ENCODE results near the gene EXD3. TPM values are rescaled to one million over a fixed set of nuclear protein-coding genes. Genes with fewer than 3 reads are reported as not detected.

The EXD3 gene
- total RNA-seq, 2 experiments from 2014 or later: 8.1 to 9.0 TPM

GRCh38 chr9:137397675-137398423, 25.1 kb downstream of the EXD3 start:
- no peak overlapping the region for H3K4me3 Mint-ChIP-seq
- peaks cover 20% of the 10 kb centered on the region for H3K4me1 Mint-ChIP-seq (ENCODE audit: low read depth)
- no peaks in the 10 kb centered on the region for H3K27me3 Mint-ChIP-seq
- intact Hi-C loops (cut with micrococcal nuclease): no loop called here
- peaks cover 7% of the 10 kb centered on the region for H3K36me3 Mint-ChIP-seq (ENCODE audit: low read depth)
- ChIA-PET CTCF (interaction anchor here (1.0 to 1.2 kb wide), 2 partner anchors 10 to 95 kb away, joined by 4 read pairs; no protein-coding TSS in a partner anchor), POLR2A (interaction anchor here (0.7 kb wide), 1 partner anchor 11 kb away, joined by 3 read pairs; no protein-coding TSS in a partner anchor)
- ATAC-seq (peak; percentile 90), DNase-seq (peak; percentile 60)
- no peaks in the 10 kb centered on the region for H3K9me3 Mint-ChIP-seq
- H3K27ac Mint-ChIP-seq: peak overlapping the region; percentile 56
- TF ChIP-seq CTCF (IDR thresholded peaks at IDR 0.05): no peak

GRCh38 chr9:137396634-137397367, 26.2 kb downstream of the EXD3 start:
- H3K9me3 Mint-ChIP-seq: no peaks in the 10 kb centered on the region
- H3K4me3 Mint-ChIP-seq: no peak overlapping the region
- peaks cover 20% of the 10 kb centered on the region for H3K4me1 Mint-ChIP-seq (ENCODE audit: low read depth)
- TF ChIP-seq CTCF (IDR thresholded peaks at IDR 0.05): no peak
- H3K36me3 Mint-ChIP-seq (ENCODE audit: low read depth): no peaks in the 10 kb centered on the region
- DNase-seq (no peak), ATAC-seq (no peak)
- peak overlapping the region; percentile 56 for H3K27ac Mint-ChIP-seq
- POLR2A ChIA-PET: interaction anchor here (0.7 to 1.0 kb wide), 2 partner anchors 10 to 27 kb away, joined by 3 read pairs; partner anchors contain the start of genes EXD3 and NOXA1
- CTCF ChIA-PET: interaction anchor here (1.0 to 1.2 kb wide), 2 partner anchors 9 to 94 kb away, joined by 4 read pairs; no protein-coding TSS in a partner anchor
- H3K27me3 Mint-ChIP-seq: no peaks in the 10 kb centered on the region
- intact Hi-C loops (cut with micrococcal nuclease): no loop called here

- H3K36me3 Mint-ChIP-seq (ENCODE audit: low read depth): no peaks in the 10 kb centered on the region
- TF ChIP-seq CTCF (IDR thresholded peaks at IDR 0.05): no peak
- no peaks in the 10 kb centered on the region for H3K27me3 Mint-ChIP-seq
- ATAC-seq (no peak), DNase-seq (no peak)
- no peak overlapping the region for H3K4me3 Mint-ChIP-seq
- POLR2A ChIA-PET: interaction anchor here (1.0 kb wide), 1 partner anchor 27 kb away, joined by 3 read pairs; the partner anchor contains the start of genes EXD3 and NOXA1
- H3K4me1 Mint-ChIP-seq (ENCODE audit: low read depth): peaks cover 20% of the 10 kb centered on the region
- CTCF ChIA-PET: no interaction called here
- intact Hi-C loops (cut with micrococcal nuclease): no loop called here
- H3K9me3 Mint-ChIP-seq: no peaks in the 10 kb centered on the region
- H3K27ac Mint-ChIP-seq: no peak overlapping the region
Observed at GRCh38 chr9:137396227-137396626, 26.7 kb downstream of the EXD3 start.

GRCh38 chr9:137395666-137396010, 27.3 kb downstream of the EXD3 start:
- Mint-ChIP-seq H3K27ac (no peak overlapping the region), H3K9me3 (no peaks in the 10 kb centered on the region), H3K4me3 (no peak overlapping the region), H3K27me3 (no peaks in the 10 kb centered on the region), H3K4me1 (ENCODE audit: low read depth) (peaks cover 20% of the 10 kb centered on the region), H3K36me3 (ENCODE audit: low read depth) (no peaks in the 10 kb centered on the region)
- TF ChIP-seq CTCF (IDR thresholded peaks at IDR 0.05): no peak
- no peak for DNase-seq
- intact Hi-C loops (cut with micrococcal nuclease): no loop called here
- POLR2A ChIA-PET: interaction anchor here (1.0 kb wide), 1 partner anchor 28 kb away, joined by 3 read pairs; the partner anchor contains the start of genes EXD3 and NOXA1
- CTCF ChIA-PET: interaction anchor here (1.2 kb wide), 1 partner anchor 132 kb away, joined by 3 read pairs; no protein-coding TSS in a partner anchor
- no peak for ATAC-seq
